GM23338 (cell line): Measurements from ENCODE around the gene TNFRSF8. TPM values are rescaled to one million over a fixed set of nuclear protein-coding genes. Genes with fewer than 3 reads are reported as not detected.

ENCODE experiments used
- ATAC-seq: fragments of 200-7000 bp; cut with Tn5 transposase; 3 replicates; pipeline ENCODE4 v1.9.1; 2020
- DNase-seq: peaks from one replicate; pipeline ENCODE4 v3.0.0-alpha.2; 2015; ENCODE audit warnings: low spot score
- H2AFZ ChIP-seq: fragments of 200-600 bp; sonication (generic); 2 replicates; pipeline ENCODE4 v1.8.0; 2016; ENCODE audit warnings: antibody characterized with exemption, mild to moderate bottlenecking, moderate library complexity
- H3F3A ChIP-seq: fragments of 200-600 bp; sonication (generic); replicated peaks from 2 replicates; pipeline ENCODE4 v1.8.0; 2017; ENCODE audit warnings: antibody characterized with exemption, mixed run types, low read depth
- H3K27ac ChIP-seq: fragments of 200-600 bp; sonication (generic); 2 replicates; pipeline ENCODE4 v1.6.1; 2016; ENCODE audit warnings: low read depth
- H3K27me3 ChIP-seq: fragments of 200-600 bp; sonication (generic); 2 replicates; pipeline ENCODE4 v1.8.0; 2016; ENCODE audit warnings: mild to moderate bottlenecking, mixed run types, moderate library complexity; ENCODE audit not compliant: insufficient read depth
- H3K36me3 ChIP-seq: fragments of 200-600 bp; sonication (generic); 2 replicates; pipeline ENCODE4 v1.8.0; 2016; ENCODE audit warnings: mild to moderate bottlenecking; ENCODE audit not compliant: insufficient read depth
- H3K4me1 ChIP-seq: fragments of 200-600 bp; sonication (generic); 2 replicates; pipeline ENCODE4 v1.8.0; 2016; ENCODE audit warnings: mild to moderate bottlenecking, moderate library complexity; ENCODE audit not compliant: insufficient read depth
- H3K4me2 ChIP-seq: fragments of 200-600 bp; sonication (generic); 2 replicates; pipeline ENCODE4 v1.7.1; 2017; ENCODE audit warnings: mixed run types
- H3K4me3 ChIP-seq: fragments of 200-600 bp; sonication (generic); 2 replicates; pipeline ENCODE4 v1.6.1; 2016; ENCODE audit warnings: mixed run types
- H3K79me2 ChIP-seq: fragments of 200-600 bp; sonication (generic); replicated peaks from 2 replicates; pipeline ENCODE4 v1.8.0; 2017; ENCODE audit warnings: mild to moderate bottlenecking; ENCODE audit not compliant: insufficient read depth
- H3K9me2 ChIP-seq: fragments of 200-600 bp; sonication (generic); 2 replicates; pipeline ENCODE4 v1.8.0; 2017; ENCODE audit not compliant: insufficient read depth
- H4K20me1 ChIP-seq: fragments of 200-600 bp; sonication (generic); replicated peaks from 2 replicates; pipeline ENCODE4 v1.8.0; 2017; ENCODE audit warnings: mild to moderate bottlenecking; ENCODE audit not compliant: insufficient read depth
- H3K27ac Mint-ChIP-seq: 2 replicates; pipeline ENCODE4 v1.8.0; 2020; ENCODE audit warnings: inconsistent platforms, mild to moderate bottlenecking, moderate library complexity, mixed read lengths
- H3K27me3 Mint-ChIP-seq: 3 replicates; pipeline ENCODE4 v1.8.0; 2022; ENCODE audit warnings: low read depth, mild to moderate bottlenecking, moderate library complexity, mixed read lengths, inconsistent platforms; ENCODE audit not compliant: insufficient read depth, poor library complexity
- H3K36me3 Mint-ChIP-seq: 3 replicates; pipeline ENCODE4 v1.8.0; 2021; ENCODE audit warnings: low read depth, mild to moderate bottlenecking, inconsistent platforms, moderate library complexity, mixed read lengths
- H3K4me1 Mint-ChIP-seq: 3 replicates; pipeline ENCODE4 v1.8.0; 2020; ENCODE audit warnings: mild to moderate bottlenecking, inconsistent platforms, mixed read lengths
- H3K4me3 Mint-ChIP-seq: 3 replicates; pipeline ENCODE4 v1.8.0; 2021; ENCODE audit warnings: moderate library complexity, mild to moderate bottlenecking, inconsistent platforms, mixed read lengths
- H3K9me3 Mint-ChIP-seq: 3 replicates; pipeline ENCODE4 v1.8.0; 2020; ENCODE audit warnings: moderate library complexity, mild to moderate bottlenecking, inconsistent platforms, mixed read lengths
- CREB1 ChIP-seq: fragments of 250-450 bp; sonication (Bioruptor Pico); IDR thresholded peaks from 2 replicates; pipeline ENCODE4 v1.5.0; 2020; ENCODE audit warnings: low read depth, mild to moderate bottlenecking, moderate library complexity
- EZH2 ChIP-seq: fragments of 200-600 bp; sonication (generic); IDR thresholded peaks from one replicate; pipeline ENCODE4 v1.8.0; 2017; ENCODE audit warnings: antibody characterized with exemption, mild to moderate bottlenecking, low read depth; ENCODE audit not compliant: unreplicated experiment
- EZH2phosphoT487 ChIP-seq: fragments of 200-600 bp; sonication (generic); IDR thresholded peaks from one replicate; pipeline ENCODE4 v1.8.1; 2018; ENCODE audit warnings: antibody characterized with exemption; ENCODE audit not compliant: unreplicated experiment
- JUNB ChIP-seq: IDR thresholded peaks from one replicate; pipeline ENCODE4 v1.6.1; 2016; ENCODE audit warnings: antibody characterized with exemption; ENCODE audit not compliant: unreplicated experiment
- NANOG ChIP-seq: IDR thresholded peaks from 2 replicates; pipeline ENCODE4 v1.6.1; 2016; ENCODE audit warnings: antibody characterized with exemption, borderline replicate concordance
- POLR2AphosphoS5 ChIP-seq: IDR thresholded peaks from 2 replicates; pipeline ENCODE4 v1.6.1; 2016; ENCODE audit warnings: antibody characterized with exemption, low read depth
- STAT1 ChIP-seq: IDR thresholded peaks from one replicate; pipeline ENCODE4 v1.6.1; 2016; ENCODE audit warnings: antibody characterized with exemption; ENCODE audit not compliant: unreplicated experiment
- ZNF114 ChIP-seq: fragments of 250-450 bp; sonication (Bioruptor Pico); IDR thresholded peaks from 2 replicates; pipeline ENCODE4 v1.5.0; 2020; ENCODE audit warnings: mild to moderate bottlenecking, moderate library complexity
- ZNF331 ChIP-seq: fragments of 250-450 bp; sonication (Bioruptor Pico); IDR thresholded peaks from 2 replicates; pipeline ENCODE4 v1.5.0; 2020; ENCODE audit warnings: low read depth, mild to moderate bottlenecking, moderate library complexity
- polyA plus RNA-seq: library from polyadenylated mRNA; unstranded; fragments of >200 nt; fragmentation: Nextera tagmentation; extraction: Ambion mirVana; gene quantifications from 2 replicates; pipeline ENCODE4 v1.2.1, GENCODE V29; 2016
- total RNA-seq: library from RNA; depleted of rRNA; stranded (reverse); fragments of >200 nt; shearing (Covaris generic); gene quantifications from 2 replicates; pipeline ENCODE4 v1.2.3, GENCODE V29; 2014
- TF ChIP-seq, protein P1 (sequence below): IDR thresholded peaks from one replicate; pipeline ENCODE4 v1.6.1; 2018; ENCODE audit warnings: antibody characterized with exemption; ENCODE audit not compliant: unreplicated experiment
- TF ChIP-seq, protein P2 (sequence below): IDR thresholded peaks from 2 replicates; pipeline ENCODE4 v1.6.1; 2016; ENCODE audit warnings: antibody characterized with exemption
- TF ChIP-seq, protein P3 (sequence below): fragments of 250-450 bp; sonication (Bioruptor Pico); IDR thresholded peaks from 2 replicates; pipeline ENCODE4 v1.5.0; 2020; ENCODE audit warnings: mild to moderate bottlenecking, moderate library complexity
- TF ChIP-seq, protein P4 (sequence below), 2 experiments: fragments of 200-600 bp in 1 of 2; sonication (generic) in 1 of 2; conservative IDR thresholded peaks; 2 replicates each; pipeline versions ENCODE4 v1.5.1 to v1.6.1; 2016 to 2017; ENCODE audit warnings: antibody characterized with exemption in 2 of 2, low read depth in 2 of 2, mild to moderate bottlenecking in 2 of 2, moderate library complexity in 1 of 2

Gene TNFRSF8
- total and polyA plus RNA-seq, 2 experiments from 2014 or later: 11.7 to 28.2 TPM

DNA sequence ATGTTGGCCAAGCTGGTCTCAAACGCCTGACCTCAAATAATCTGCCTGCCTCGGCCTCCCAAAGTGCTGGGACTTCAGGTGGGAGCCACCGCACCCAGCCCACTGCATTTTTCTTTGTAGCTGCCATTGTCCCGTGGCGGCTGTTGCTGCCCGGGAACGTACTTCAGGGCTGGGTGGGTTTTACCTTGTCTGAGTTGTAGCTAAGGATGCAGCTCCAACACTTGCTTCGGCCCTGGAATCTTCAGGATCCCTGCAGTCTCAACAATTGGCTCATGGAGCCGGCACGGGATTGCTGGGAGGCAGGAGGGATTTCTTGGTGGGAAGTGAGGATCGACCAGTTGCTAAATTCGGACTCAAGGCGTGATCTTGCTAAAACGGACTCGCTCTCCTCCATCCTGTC is 10.7 kb downstream of the TNFRSF8 start:
- Histone ChIP-seq H3K4me3 (no peak overlapping the region), H3K4me2 (no peak overlapping the region), H3K79me2 (peaks cover 56% of the 10 kb centered on the region), H3K4me1 (peaks cover 32% of the 10 kb centered on the region), H3F3A (peaks cover 13% of the 10 kb centered on the region; the same call in 1 of the 2 replicates), H3K36me3 (0 out of 2 replicates have a peak, but pooled peaks cover 4% of the 10 kb centered on the region), H2AFZ (no peak overlapping the region), H3K27me3 (no peaks in the 10 kb centered on the region), H3K27ac (no peak overlapping the region), H4K20me1 (no peaks in the 10 kb centered on the region), H3K9me2 (no peaks in the 10 kb centered on the region)
- TF ChIP-seq EZH2phosphoT487 (no peak), CREB1 (CRISPR knock-in tag) (no peak), ZNF331 (CRISPR knock-in tag) (no peak), JUNB (no peak), ZNF114 (no peak), STAT1 (no peak), NANOG (no peak), EZH2 (no peak), POLR2AphosphoS5 (no peak)
- TF ChIP-seq, protein P1, sequence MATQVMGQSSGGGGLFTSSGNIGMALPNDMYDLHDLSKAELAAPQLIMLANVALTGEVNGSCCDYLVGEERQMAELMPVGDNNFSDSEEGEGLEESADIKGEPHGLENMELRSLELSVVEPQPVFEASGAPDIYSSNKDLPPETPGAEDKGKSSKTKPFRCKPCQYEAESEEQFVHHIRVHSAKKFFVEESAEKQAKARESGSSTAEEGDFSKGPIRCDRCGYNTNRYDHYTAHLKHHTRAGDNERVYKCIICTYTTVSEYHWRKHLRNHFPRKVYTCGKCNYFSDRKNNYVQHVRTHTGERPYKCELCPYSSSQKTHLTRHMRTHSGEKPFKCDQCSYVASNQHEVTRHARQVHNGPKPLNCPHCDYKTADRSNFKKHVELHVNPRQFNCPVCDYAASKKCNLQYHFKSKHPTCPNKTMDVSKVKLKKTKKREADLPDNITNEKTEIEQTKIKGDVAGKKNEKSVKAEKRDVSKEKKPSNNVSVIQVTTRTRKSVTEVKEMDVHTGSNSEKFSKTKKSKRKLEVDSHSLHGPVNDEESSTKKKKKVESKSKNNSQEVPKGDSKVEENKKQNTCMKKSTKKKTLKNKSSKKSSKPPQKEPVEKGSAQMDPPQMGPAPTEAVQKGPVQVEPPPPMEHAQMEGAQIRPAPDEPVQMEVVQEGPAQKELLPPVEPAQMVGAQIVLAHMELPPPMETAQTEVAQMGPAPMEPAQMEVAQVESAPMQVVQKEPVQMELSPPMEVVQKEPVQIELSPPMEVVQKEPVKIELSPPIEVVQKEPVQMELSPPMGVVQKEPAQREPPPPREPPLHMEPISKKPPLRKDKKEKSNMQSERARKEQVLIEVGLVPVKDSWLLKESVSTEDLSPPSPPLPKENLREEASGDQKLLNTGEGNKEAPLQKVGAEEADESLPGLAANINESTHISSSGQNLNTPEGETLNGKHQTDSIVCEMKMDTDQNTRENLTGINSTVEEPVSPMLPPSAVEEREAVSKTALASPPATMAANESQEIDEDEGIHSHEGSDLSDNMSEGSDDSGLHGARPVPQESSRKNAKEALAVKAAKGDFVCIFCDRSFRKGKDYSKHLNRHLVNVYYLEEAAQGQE: no peak
- TF ChIP-seq, protein P2, sequence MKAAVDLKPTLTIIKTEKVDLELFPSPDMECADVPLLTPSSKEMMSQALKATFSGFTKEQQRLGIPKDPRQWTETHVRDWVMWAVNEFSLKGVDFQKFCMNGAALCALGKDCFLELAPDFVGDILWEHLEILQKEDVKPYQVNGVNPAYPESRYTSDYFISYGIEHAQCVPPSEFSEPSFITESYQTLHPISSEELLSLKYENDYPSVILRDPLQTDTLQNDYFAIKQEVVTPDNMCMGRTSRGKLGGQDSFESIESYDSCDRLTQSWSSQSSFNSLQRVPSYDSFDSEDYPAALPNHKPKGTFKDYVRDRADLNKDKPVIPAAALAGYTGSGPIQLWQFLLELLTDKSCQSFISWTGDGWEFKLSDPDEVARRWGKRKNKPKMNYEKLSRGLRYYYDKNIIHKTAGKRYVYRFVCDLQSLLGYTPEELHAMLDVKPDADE: no peak
- TF ChIP-seq, protein P3, sequence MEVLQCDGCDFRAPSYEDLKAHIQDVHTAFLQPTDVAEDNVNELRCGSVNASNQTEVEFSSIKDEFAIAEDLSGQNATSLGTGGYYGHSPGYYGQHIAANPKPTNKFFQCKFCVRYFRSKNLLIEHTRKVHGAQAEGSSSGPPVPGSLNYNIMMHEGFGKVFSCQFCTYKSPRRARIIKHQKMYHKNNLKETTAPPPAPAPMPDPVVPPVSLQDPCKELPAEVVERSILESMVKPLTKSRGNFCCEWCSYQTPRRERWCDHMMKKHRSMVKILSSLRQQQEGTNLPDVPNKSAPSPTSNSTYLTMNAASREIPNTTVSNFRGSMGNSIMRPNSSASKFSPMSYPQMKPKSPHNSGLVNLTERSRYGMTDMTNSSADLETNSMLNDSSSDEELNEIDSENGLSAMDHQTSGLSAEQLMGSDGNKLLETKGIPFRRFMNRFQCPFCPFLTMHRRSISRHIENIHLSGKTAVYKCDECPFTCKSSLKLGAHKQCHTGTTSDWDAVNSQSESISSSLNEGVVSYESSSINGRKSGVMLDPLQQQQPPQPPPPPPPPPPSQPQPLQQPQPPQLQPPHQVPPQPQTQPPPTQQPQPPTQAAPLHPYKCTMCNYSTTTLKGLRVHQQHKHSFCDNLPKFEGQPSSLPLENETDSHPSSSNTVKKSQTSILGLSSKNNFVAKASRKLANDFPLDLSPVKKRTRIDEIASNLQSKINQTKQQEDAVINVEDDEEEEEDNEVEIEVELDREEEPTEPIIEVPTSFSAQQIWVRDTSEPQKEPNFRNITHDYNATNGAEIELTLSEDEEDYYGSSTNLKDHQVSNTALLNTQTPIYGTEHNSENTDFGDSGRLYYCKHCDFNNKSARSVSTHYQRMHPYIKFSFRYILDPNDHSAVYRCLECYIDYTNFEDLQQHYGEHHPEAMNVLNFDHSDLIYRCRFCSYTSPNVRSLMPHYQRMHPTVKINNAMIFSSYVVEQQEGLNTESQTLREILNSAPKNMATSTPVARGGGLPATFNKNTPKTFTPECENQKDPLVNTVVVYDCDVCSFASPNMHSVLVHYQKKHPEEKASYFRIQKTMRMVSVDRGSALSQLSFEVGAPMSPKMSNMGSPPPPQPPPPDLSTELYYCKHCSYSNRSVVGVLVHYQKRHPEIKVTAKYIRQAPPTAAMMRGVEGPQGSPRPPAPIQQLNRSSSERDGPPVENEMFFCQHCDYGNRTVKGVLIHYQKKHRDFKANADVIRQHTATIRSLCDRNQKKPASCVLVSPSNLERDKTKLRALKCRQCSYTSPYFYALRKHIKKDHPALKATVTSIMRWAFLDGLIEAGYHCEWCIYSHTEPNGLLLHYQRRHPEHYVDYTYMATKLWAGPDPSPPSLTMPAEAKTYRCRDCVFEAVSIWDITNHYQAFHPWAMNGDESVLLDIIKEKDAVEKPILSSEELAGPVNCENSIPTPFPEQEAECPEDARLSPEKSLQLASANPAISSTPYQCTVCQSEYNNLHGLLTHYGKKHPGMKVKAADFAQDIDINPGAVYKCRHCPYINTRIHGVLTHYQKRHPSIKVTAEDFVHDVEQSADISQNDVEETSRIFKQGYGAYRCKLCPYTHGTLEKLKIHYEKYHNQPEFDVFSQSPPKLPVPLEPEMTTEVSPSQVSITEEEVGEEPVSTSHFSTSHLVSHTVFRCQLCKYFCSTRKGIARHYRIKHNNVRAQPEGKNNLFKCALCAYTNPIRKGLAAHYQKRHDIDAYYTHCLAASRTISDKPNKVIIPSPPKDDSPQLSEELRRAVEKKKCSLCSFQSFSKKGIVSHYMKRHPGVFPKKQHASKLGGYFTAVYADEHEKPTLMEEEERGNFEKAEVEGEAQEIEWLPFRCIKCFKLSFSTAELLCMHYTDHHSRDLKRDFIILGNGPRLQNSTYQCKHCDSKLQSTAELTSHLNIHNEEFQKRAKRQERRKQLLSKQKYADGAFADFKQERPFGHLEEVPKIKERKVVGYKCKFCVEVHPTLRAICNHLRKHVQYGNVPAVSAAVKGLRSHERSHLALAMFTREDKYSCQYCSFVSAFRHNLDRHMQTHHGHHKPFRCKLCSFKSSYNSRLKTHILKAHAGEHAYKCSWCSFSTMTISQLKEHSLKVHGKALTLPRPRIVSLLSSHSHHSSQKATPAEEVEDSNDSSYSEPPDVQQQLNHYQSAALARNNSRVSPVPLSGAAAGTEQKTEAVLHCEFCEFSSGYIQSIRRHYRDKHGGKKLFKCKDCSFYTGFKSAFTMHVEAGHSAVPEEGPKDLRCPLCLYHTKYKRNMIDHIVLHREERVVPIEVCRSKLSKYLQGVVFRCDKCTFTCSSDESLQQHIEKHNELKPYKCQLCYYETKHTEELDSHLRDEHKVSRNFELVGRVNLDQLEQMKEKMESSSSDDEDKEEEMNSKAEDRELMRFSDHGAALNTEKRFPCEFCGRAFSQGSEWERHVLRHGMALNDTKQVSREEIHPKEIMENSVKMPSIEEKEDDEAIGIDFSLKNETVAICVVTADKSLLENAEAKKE (CRISPR knock-in tag): no peak
- TF ChIP-seq, protein P4, sequence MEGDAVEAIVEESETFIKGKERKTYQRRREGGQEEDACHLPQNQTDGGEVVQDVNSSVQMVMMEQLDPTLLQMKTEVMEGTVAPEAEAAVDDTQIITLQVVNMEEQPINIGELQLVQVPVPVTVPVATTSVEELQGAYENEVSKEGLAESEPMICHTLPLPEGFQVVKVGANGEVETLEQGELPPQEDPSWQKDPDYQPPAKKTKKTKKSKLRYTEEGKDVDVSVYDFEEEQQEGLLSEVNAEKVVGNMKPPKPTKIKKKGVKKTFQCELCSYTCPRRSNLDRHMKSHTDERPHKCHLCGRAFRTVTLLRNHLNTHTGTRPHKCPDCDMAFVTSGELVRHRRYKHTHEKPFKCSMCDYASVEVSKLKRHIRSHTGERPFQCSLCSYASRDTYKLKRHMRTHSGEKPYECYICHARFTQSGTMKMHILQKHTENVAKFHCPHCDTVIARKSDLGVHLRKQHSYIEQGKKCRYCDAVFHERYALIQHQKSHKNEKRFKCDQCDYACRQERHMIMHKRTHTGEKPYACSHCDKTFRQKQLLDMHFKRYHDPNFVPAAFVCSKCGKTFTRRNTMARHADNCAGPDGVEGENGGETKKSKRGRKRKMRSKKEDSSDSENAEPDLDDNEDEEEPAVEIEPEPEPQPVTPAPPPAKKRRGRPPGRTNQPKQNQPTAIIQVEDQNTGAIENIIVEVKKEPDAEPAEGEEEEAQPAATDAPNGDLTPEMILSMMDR (conservative IDR thresholded peaks at IDR 0.05; ENCODE audit: low read depth in 2 of 2): no peak
- Mint-ChIP-seq H3K27me3 (peaks cover 24% of the 10 kb centered on the region), H3K4me3 (no peak overlapping the region), H3K9me3 (peaks cover 9% of the 10 kb centered on the region; the same call in 2 of the 3 replicates), H3K36me3 (peaks cover 22% of the 10 kb centered on the region; the same call in 2 of the 3 replicates), H3K4me1 (peaks cover 38% of the 10 kb centered on the region), H3K27ac (no peak overlapping the region)
- DNase-seq: no peak
- ATAC-seq: no peak
